MV-4-11 (cell line): ENCODE measurements around the gene CEP131.

ENCODE experiments used
- DNase-seq: peaks from one replicate; lab custom pipeline; 2025; lab: John Stamatoyannopoulos, UW

Gene CEP131

DNA sequence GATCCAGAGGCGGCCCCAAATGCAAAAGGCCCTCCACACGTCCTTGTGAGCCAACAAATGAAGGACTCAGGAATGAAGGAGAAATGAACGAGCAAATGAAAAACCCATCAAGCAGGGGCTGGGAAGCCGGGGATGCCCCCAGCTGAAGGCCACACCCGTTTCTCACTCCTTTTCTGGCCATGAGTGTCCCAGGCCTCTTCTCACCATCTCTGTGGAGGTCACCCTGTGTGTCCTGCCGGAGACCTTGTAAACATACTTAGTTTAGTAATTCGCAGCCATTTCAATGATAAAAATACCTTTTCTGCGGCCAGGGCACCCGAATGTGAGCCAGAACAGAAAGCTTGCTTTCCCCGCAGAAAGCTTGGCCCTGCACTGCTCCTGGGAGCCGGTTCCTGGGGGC, 35.6 kb downstream of the CEP131 start:
- no peak for DNase-seq

DNA sequence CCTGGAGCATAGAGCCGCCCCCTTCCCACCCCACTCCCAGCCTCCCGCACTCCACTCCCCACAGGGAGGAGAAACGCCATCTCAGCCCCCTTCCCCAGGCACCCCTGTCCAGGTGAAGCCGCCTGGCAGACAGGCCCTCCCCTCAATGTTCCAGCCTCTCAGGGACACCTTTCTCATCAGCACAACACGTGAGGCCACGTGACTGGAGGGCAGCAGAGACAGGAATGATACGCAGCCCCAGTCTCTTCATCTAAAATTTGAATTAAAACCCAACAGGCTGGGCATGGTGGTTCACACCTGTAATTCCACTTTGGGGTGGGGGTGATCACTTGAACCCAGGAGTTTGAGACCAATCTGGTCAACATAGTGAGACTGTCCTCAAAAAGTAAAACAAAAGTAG, 36.6 kb downstream of the CEP131 start:
- no peak for DNase-seq

DNA sequence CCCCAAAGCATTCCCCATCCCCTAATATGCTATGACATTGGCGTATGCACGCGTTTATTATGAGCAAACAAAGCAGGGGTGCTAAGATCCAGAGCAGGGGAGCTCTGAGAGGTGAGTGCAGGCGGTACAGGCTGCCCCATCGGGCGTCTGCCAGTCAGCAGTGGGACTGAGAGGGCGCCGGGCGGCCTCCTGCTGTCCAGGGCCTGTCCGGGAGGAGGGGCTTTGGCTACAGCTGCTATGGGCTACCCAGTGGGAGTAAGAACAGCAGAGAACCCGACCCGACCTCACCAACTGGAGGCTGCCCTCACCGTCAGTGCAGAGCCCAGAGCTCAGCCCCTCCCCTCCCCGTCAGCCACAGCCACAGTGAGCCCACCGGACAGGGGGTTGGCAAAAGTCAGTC, 38.2 kb downstream of the CEP131 start:
- no peak for DNase-seq

DNA sequence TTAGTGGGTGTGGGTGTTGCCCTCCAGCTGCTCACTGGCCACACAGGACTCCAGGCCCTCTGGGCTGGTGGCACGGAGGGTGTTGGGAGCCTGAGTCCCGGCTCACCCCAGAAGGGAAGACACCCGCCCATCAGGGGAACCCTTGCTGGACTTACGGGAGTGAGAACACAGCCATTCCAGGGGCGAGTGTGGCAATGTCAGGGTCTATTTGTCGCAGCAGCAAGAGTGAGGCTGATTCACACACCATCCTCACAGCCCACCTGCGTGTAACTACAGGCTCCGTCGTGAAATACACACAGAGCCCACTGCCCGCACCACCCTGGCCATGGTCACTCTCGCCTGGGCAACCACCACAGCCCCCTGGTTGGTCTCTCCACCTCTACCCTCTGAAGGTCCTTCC, 39.0 kb downstream of the CEP131 start:
- no peak for DNase-seq

DNA sequence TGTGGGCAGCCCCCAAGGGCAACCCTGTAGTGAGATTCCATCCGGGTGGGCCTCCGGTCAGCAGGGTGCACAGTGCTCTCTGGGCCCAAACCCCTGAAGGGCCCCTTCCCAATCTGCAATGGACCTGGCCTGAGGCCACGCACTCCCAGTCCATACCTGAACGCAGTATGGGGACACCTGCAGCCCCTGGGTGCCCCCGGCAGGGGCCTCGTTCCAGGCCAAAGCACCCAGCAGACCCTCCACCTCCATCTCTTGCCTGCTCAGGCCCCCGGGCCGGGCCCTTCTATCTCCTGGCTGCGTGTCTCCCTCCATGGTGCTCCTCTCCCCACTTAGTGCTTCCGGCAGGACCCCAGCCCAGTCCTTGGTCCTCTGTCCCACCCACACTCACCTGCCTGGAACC, 39.4 kb downstream of the CEP131 start:
- DNase-seq, result no peak

DNA sequence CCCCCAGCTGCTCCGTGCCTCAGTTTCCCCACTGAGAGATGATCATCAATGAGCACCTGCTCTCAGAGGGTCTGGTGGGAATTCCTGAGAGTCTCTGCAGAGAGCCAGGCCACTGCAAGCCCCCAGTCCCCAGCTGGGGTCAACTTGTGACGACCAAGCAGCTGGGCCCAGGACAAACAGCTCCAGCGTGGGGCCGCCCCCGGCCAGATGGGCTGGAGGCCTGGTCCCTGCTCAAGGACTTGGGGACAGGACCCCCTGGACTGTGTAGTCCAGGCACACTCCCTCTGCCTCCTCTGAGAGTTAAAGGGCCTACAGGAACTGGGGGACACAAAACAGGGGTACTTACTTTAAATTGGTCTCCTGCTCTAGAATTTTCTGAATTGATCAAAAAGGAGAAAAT, 40.2 kb downstream of the CEP131 start:
- no peak for DNase-seq

DNA sequence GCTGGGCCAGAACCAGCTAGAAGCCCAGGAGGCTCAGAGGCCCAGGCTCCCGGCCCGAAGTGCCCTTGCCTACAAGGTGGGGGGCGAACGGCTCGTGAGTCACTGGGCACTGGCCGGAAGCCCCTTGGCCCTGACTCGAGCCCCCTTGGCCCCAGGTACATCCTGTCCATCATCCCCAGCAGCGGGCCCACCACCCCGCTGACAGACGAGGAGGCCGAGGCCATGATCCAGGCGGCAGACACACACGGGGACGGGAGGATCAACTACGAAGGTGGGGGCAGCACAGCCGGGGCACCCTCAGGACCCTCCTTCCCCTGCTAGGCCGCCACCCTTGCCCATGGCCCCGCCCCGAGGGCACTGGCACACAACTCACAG, 41.0 kb downstream of the CEP131 start:
- DNase-seq, result no peak

DNA sequence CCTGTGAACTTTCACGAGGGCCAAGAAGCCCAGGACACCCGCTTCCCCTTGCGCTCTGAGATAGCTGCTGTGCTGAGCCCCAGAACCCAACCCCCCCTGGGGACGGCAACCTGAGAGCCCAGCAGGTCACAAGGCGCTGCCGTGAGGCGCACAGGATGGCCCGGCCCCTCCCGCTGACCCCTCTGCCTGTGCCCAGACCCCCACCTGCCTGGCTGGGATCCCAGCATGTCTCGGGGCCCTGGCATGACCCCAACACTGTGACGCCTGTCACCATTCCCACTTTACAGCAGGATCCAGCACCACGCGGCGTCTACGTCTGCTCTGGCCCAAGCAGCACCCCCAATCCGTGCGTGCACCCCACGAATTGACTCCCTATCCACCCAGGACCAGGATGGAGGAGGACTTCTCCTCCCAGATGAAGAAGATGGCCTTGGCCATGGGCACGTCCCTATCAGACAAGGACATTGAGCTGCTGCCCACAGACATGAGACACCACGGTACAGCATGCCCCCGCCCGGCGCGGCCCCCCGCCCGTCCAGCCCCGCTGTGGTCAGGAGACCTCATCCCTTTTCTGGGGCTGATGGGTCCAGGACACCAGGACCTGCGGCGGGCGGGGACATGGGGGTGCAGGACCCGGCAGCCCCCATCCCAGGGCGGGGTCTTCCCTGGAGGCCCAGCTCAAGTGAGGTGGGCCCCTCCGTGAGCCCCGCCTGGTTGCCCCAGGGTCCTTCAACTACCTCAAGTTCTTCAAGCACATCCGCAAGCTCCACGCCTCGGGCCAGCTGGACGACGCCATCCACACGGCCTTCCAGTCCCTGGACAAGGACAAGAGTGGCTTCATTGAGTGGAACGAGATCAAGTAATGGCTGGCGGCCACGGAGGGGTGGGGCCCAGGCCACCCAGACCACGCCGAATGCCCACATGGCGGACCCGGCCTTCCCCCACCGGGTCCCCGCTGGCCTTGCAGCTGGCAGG, 41.6 kb downstream of the CEP131 start:
- DNase-seq, result no peak

DNA sequence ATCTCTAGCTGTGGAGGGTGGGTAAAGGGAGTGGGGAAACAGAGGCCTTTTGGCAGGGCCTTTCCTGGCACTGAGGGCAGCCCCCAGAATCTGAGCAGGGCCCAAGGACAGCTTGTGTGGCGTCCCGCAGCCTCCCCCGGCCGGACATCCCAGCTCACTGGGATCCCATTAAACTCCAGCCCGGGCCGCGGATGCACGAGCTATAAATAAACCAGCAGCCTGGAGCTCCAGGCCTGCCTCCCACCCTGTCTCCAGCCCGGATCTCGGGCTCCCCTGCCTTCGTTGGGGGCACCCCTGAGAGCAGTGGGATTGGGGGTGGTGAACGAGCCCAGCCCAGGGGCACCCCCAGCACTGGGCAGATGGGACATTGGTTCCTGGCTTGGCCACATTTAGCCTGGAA, 42.9 kb downstream of the CEP131 start:
- no peak for DNase-seq

DNA sequence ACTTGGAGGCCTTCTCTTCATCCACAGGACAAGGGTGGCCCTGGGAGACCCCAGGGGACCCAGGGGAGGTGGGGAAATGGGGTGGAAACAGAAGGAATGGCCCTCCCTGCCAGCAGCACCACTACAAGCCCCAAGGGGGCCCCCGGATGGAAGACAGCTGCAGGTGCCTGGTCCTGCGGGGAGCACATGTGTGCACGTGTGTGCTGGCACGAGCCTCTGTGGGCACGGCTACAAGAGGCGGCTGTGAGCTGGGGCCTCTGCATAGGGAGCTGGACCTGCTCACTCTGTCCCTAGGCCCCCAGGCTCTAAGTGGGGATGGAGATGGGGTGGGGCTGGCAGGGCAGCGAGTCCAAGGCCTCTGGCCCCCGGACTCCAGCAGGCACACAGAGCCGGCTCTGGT, 43.5 kb downstream of the CEP131 start:
- DNase-seq, result no peak

DNA sequence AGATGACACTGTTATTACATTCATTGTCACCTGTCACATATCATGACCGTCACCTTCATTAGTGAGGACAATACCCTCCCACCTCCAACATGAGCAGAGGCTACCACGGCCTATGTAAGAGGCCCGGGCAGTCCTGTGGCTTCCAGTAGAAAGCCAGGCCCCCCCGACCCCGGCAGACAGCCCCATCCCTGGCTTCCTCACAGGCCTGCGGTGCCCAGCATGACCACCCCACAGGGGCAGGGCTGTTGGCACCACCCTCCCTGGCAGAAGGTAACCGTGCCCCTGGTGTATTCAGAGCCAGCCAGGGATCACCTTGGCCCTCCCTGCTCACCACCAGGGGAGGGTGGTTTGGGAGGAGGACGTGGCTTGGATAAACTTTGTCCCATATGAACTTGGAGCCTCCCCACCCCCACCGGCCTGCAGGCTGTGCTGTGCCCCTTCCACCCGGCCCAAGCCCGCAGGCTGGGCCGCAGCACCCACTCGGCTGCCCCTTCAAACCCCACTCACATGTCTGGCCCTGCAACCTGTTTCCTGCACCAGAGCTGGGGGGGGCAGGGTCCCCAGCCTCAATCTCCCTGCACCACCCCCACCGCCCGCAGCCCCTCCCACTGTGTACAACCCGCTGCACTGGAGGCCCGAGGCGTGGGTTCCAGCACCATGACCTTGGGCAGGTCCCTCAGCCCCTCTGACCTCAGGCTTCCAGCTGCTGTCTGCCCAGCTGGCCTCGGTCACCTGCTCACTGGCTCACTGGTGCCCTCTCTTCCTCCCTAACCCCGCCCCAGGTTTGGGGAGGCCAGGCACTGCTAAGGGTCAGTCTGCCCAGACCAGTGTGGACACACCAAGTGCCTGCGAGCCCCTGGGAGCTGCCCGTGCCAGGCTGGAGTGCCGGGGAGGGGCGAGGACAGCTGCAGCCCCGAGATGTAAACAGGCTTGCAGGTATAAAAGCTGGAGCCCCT, 44.4 kb downstream of the CEP131 start:
- no peak for DNase-seq

DNA sequence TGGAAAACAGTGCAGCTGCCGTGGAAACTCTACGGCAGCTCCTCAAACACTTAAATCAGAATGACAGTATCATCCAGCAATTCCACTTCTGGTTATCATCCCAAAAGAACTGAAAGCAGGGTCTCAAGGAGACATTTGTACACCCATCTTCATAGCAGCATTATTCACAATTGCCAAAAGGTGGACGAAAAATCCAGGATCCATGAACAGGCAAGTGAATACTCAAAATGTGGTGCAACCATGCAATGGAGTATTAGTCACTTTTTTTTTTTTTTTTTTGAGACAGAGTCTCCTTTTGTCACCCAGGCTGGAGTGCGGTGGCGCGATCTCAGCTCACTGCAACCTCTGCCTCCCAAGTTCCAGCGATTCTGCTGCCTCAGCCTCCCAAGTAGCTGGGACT, 46.1 kb downstream of the CEP131 start:
- DNase-seq, result no peak

DNA sequence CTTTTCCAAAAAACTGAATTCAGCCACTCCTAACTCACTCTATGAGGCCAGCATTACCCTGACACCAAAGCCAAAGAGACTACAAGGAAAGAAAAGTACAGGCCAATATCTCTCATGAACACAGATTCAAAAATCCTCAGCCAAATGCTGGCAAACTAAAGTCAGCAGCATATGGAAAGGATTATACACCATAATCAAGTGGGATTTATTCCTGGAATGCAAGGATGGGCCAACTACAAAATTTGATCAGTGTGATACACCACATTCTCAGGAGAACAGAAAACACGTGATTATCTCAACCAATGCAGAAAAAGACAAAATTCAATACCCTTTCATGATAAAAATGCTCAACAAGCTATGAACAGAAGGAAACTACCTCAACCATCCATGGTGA, 49.0 kb downstream of the CEP131 start:
- no peak for DNase-seq

DNA sequence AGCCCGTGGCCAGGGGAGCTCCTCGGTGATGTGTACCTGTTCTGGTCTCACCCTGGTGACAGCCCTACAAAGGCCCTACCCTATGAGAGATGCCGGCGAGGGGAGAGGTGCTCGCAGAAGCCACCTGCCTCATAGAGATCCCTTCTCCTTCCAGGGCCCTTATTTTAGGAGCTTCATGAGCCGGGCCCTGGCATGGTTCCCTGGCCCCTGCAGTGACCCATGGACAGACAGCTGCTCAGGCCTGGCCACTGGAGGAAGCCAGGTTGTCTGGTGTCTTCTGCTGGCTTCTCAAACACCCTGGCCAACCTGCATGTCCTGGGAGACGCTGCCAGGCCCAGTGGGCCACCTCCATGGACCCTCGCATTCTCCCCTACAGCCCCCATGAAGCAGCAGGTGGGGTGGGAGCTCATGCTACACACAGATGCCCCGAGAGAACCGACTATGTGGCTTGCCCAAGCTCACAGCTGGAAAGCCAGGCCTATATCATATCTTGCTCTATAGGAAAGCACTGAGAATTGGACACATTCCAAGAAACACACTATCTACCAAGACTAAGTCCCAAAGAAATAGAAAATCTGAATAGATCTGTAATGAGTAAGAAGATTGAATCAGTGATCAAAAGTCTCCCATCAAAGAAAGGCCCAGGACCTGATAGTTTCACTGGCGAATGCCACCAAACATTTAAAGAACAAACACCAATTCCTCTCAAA, 49.6 kb downstream of the CEP131 start:
- DNase-seq, result no peak

DNA sequence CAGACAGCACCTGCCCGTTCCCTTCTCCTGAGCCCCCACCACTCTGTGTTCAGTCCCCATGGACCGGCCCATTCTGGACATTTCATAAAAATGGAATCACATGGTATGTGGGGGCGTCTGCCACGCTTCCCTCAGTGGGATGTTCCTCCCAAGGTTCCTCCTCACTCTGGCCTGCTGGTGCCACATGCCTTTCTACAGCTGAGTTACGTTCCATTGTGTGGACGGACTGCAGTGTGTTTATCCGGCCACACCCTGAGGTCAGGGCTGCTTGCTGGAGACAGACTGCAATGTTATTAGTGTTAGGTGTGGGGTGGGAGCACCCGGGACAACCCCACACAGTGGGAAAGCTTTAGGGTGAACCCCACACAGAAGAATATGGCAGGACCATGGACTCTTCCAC, 50.8 kb downstream of the CEP131 start:
- DNase-seq, result no peak

DNA sequence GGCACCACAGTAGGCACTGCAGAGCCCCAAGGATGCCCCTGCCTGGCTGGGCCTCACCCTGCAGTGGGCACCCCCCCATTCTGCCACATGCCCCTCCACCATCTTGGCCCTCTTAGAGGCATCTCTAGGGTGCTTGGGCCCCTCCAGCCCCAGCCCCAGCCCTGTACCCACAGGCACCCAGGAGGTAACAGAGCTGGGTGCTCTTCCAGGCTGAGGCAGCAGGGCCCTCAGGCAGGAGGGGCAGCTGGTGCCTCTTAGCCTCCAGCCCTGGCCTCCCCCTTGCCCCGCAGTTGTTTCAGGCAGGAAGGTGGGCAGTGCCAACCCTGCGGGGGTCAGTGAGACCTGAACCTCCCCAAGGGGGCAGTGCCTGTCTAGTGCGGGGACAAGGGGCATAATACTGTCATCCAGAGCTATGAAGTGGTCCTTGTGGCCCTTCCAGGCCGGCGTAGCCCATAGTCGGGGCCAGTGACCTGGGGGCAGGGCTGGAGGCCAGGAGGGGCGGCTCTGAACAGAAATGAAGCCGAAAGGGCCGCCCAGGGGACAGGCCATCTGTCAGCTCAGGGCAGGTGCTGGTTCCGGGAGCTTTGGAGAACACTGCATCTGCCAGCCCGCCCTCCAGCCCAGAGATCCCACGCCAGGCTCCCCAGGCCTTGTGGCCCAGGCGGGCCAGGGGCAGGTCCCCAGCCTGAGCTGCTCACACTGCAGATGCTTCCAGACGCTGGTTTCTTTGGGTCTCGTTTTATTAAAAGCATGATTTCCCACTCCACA, 51.9 kb downstream of the CEP131 start:
- DNase-seq, result no peak

DNA sequence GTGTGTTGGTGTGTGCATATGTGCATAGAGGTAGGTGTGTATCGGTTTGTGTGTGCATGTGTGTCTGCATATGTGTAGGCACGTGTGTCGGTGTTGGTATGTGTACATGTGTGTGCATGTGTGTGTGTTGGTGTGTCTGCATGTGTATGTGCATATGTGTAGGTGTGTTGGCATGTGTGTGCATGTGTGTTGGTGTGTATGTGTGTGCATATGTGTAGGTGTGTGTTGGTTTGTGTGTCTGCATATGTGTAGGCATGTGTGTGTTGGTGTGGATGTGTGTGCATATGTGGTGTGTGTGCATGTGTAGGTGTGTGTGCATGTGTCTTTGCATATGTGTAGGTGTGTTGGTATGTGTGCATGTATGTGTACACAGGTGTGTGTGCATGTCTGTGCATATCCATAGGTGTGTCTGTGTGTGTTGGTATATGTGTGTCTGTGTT, 52.9 kb downstream of the CEP131 start:
- DNase-seq, result no peak

DNA sequence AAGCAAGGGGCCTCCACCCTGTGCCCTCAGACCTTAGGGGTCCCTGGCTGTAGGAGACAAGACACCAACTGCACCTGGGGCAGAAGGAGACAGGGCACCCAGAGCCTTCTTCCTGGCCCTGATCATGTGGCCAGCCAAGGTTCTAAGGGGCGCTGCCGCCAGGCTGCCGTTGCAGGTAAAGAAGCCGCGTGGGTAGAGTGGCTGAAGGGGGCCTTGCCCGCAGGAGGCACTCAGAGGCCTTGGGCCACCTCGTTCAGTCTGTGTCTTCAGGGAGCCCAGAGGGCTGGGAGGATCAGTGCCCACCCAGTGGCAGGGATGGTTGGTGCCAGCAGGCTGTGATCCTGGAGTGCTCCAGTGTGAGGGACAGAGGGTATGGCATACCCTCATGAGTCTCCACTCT, 55.1 kb downstream of the CEP131 start:
- DNase-seq, result no peak

DNA sequence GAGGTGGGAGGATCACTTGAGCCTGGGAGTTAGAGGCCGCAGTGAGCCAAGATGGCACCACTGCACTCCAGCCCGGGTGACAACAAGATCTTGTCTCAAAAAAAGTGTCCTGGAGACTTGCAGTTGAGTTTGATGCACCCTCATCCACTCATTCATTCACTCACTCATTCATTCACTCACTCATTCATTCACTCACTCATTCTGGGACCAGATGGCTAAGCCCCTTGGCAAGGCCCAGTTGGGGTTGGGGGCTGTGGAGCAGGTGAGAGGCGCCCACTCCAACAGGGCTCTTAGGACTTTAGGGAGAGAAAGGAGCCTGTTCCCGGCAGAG, 55.6 kb downstream of the CEP131 start:
- no peak for DNase-seq

DNA sequence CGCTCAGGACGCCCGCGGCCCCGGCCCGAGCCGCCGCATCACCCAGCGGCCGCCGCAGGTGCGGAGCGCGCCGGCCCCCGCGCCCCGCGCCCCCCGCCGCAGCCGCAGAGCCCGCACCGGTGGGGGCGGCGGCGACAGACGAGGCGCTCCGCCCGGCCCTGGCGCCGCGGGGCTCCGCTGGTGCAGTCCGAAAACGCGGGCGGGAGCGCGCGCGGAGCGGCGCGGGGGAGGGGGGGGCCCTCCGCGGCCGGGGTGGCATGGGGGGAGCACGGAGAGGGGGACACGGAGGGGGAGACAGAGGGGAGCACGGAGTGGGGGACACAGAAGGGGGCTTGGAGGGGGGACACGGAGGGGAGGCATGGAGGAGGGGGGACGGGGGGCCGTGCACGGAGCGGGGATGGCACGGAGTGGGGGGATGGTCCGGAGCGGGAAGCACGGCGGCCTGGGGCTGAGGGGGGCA, 56.7 kb downstream of the CEP131 start, which contains the start of gene AATK:
Gene AATK (minus strand): TSS at position 189 of the 460 bp plus-strand sequence. CDS start 229 bp downstream, outside the sequence.
- no peak for DNase-seq
